ENCODE data around the gene CPXM1.

CPXM1 gene

GRCh38 chr20:2760297-2760951, 40.0 kb downstream of the CPXM1 start:
- in situ Hi-C loops (cut with HindIII; ENCODE audit: low sequenced_read_pairs): no loop called here
- no peak for DNase-seq (ENCODE audit: low read depth, low spot score)

GRCh38 chr20:2759603-2760296, 40.7 kb downstream of the CPXM1 start:
- in situ Hi-C loops (cut with HindIII; ENCODE audit: low sequenced_read_pairs): no loop called here
- no peak for DNase-seq (ENCODE audit: low read depth, low spot score)
- TF ChIP-seq CTCF (IDR thresholded peaks at IDR 0.05; ENCODE audit: low read depth, low read length): no peak
- no peak overlapping the region for H3K4me3 ChIP-seq (ENCODE audit: low read depth, low read length)

More at GRCh38 chr20:2760297-2760951, 40.0 kb downstream of the CPXM1 start:
- TF ChIP-seq CTCF (IDR thresholded peaks at IDR 0.05; ENCODE audit: low read depth, low read length): no peak
- H3K4me3 ChIP-seq (ENCODE audit: low read depth, low read length): no peak overlapping the region

- no peak for TF ChIP-seq CTCF (IDR thresholded peaks at IDR 0.05; ENCODE audit: low read depth, low read length)
- DNase-seq (ENCODE audit: low read depth, low spot score): no peak
- H3K4me3 ChIP-seq (ENCODE audit: low read depth, low read length): no peak overlapping the region
- in situ Hi-C loops (cut with HindIII; ENCODE audit: low sequenced_read_pairs): no loop called here
Measured at GRCh38 chr20:2759143-2759542, 41.3 kb downstream of the CPXM1 start.

- no peak for DNase-seq (ENCODE audit: low read depth, low spot score)
- TF ChIP-seq CTCF (IDR thresholded peaks at IDR 0.05; ENCODE audit: low read depth, low read length): no peak
- in situ Hi-C loops (cut with HindIII; ENCODE audit: low sequenced_read_pairs): no loop called here
- no peak overlapping the region for H3K4me3 ChIP-seq (ENCODE audit: low read depth, low read length)
Measured at GRCh38 chr20:2757969-2758368, 42.5 kb downstream of the CPXM1 start.

GRCh38 chr20:2757001-2757400, 43.4 kb downstream of the CPXM1 start:
- H3K4me3 ChIP-seq (ENCODE audit: low read depth, low read length): no peak overlapping the region
- TF ChIP-seq CTCF (IDR thresholded peaks at IDR 0.05; ENCODE audit: low read depth, low read length): no peak
- no peak for DNase-seq (ENCODE audit: low read depth, low spot score)
- in situ Hi-C loops (cut with HindIII; ENCODE audit: low sequenced_read_pairs): no loop called here

GRCh38 chr20:2756056-2756611, 44.3 kb downstream of the CPXM1 start:
- in situ Hi-C loops (cut with HindIII; ENCODE audit: low sequenced_read_pairs): no loop called here
- TF ChIP-seq CTCF (IDR thresholded peaks at IDR 0.05; ENCODE audit: low read depth, low read length): peak; percentile 87
- H3K4me3 ChIP-seq (ENCODE audit: low read depth, low read length): no peak overlapping the region
- DNase-seq (ENCODE audit: low read depth, low spot score): peak; percentile 46

All from astrocyte of the spinal cord (primary cell).